Gastroesophageal sphincter (tissue), 3 donors: Measurements from ENCODE around the gene PBX1.

Experiments
- CTCF ChIP-seq, 4 experiments: fragments of 200-600 bp in 2 of 4; fragments of 450-650 bp in 2 of 4; sonication (generic) in 1 of 4; IDR thresholded peaks; one replicate each; pipeline ENCODE4 v1.5.1; 2017 to 2019; ENCODE audit warnings: antibody characterized with exemption in 4 of 4, mild to moderate bottlenecking in 2 of 4, moderate library complexity in 2 of 4
- EP300 ChIP-seq: sonication (generic); formaldehyde crosslinking; IDR thresholded peaks from one replicate; pipeline ENCODE4 v1.6.1; 2017; ENCODE audit warnings: antibody characterized with exemption, mild to moderate bottlenecking
- POLR2A ChIP-seq, 2 donors: fragments of 450-650 bp; IDR thresholded peaks; one replicate each; pipeline ENCODE4 v1.6.1; 2017; ENCODE audit warnings: antibody characterized with exemption in 2 of 2, mild to moderate bottlenecking in 2 of 2, moderate library complexity in 1 of 2

- TF ChIP-seq CTCF (IDR thresholded peaks at IDR 0.05) (no peak), POLR2A (IDR thresholded peaks at IDR 0.05) (no peak), EP300 (no peak)
These were observed 187.6 kb downstream of the PBX1 start for GRCh38 chr1:164746632-164747031.
